Upper lobe of left lung (tissue), 4 donors: ENCODE measurements around the gene DUSP16.

ENCODE experiments used
- CTCF ChIP-seq, 6 experiments: fragments of 450-650 bp in 4 of 6; fragments of 200-600 bp in 2 of 6; sonication (generic) in 2 of 6; IDR thresholded peaks; one replicate each; pipeline ENCODE4 v1.5.1; 2016 to 2019; ENCODE audit warnings: antibody characterized with exemption in 6 of 6
- EP300 ChIP-seq, 4 donors: sonication (generic); formaldehyde crosslinking; IDR thresholded peaks; one replicate each; pipeline ENCODE4 v1.5.1; 2017; ENCODE audit warnings: antibody characterized with exemption in 4 of 4, control low read depth in 2 of 4
- POLR2A ChIP-seq, 4 donors: fragments of 450-650 bp; IDR thresholded peaks; one replicate each; pipeline ENCODE4 v1.5.1; 2016 to 2017; ENCODE audit warnings: antibody characterized with exemption in 4 of 4, mild to moderate bottlenecking in 2 of 4
- POLR2AphosphoS5 ChIP-seq, 2 donors: sonication (generic); formaldehyde crosslinking; IDR thresholded peaks; one replicate each; pipeline ENCODE4 v1.5.1; 2017; ENCODE audit warnings: antibody characterized with exemption in 2 of 2

- TF ChIP-seq CTCF (IDR thresholded peaks at IDR 0.05) (no peak), POLR2AphosphoS5 (IDR thresholded peaks at IDR 0.05) (no peak), POLR2A (IDR thresholded peaks at IDR 0.05) (no peak), EP300 (IDR thresholded peaks at IDR 0.05) (no peak)
These were observed 45.9 kb upstream of the DUSP16 start for GRCh38 chr12:12608557-12608957.
